Occipital lobe (tissue), 2 donors: ENCODE data around the gene RAB5A. TPM values are rescaled to one million over a fixed set of nuclear protein-coding genes. Genes with fewer than 3 reads are reported as not detected.
"Not testable (repeated sequence)": the region's sequence is repeated elsewhere in the genome, so short reads cannot be mapped to it uniquely, and the experiment has no call there.

Source experiments
- DNase-seq: peaks from one replicate; lab custom pipeline; 2025; lab: John Stamatoyannopoulos, UW
- total RNA-seq: library from RNA; depleted of rRNA; stranded (reverse); fragments of >200 nt; gene quantifications from one replicate; pipeline ENCODE4 v1.2.3, GENCODE V29; 2014

Gene RAB5A, protein sequence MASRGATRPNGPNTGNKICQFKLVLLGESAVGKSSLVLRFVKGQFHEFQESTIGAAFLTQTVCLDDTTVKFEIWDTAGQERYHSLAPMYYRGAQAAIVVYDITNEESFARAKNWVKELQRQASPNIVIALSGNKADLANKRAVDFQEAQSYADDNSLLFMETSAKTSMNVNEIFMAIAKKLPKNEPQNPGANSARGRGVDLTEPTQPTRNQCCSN
- 62.9 TPM for total RNA-seq

DNA sequence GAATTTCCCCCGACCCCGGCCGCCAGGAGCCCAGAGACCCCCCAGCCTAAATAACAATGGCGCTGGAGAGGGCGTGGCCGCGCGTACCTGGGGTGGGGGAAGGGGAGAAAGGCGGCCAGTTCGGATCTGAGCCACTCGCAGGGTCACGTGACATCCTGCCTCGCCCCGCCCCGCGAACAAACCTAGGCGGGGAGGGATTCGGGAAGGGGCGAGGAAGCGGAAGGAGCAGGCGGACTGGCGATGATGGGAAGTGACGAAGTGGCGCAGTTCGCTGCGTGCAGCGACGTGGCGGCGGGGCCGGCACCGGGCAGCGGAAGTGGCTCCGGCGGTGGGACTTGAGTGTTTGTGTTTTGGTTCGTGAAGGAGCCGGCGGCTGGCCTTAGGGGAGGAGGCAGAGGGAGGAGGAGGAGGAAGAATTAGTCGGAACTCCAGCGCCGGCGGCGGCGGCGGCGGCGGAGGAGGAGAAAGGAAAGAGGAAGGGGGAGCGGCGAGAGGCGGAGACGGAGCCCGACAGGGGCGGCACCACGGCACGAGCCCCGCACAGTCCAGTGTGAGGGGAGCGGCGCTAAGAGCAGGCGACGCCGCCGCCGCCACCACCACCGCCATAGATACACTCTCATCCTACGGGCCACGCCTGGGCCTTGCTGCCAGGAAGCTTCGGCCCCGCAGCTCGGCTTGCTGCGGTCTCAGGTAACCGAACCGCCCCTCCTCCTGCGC, at the start of gene RAB5A:
TSS of gene RAB5A (plus strand) at position 266 of the 717 bp plus-strand sequence. CDS start 3,802 bp downstream, outside the sequence.
- DNase-seq = peak; percentile 94

DNA sequence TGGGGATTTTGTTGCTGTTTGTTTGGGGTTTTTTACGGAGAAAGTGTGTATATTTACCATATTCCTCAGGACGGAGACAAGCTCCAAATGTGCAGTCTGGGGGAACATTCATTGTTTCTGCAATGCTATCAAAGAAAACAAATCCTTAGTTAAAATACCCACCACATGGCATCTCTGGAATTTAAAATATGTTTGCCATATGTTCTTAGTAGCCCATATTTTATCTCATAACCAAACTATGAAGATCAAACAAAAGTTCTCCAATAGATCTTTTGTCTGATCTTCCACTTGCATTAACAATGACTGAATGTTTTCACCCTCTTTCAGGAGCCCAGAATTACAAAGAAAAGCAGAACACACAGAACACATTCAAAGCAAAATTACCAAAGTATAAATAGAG, 48.2 kb upstream of the RAB5A start:
- DNase-seq = no peak

DNA sequence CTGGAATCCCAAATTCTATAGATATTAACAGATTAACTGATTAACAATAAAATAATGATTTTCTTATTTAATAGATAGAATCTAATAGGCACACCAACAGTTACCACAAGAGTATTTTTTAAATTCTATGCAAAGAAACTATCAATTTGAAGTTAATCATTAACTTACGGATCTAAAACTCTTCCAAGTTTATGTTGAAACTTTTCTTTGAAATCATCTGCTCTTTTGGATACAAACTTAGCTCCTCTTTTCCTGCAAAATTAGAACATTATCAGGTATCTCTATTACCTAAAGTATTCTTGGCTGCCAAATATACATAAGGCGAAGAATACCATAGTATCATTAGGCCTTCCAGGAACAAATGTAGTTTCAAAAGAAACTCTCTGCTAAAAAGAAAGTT, 47.6 kb upstream of the RAB5A start:
- DNase-seq = no peak

DNA sequence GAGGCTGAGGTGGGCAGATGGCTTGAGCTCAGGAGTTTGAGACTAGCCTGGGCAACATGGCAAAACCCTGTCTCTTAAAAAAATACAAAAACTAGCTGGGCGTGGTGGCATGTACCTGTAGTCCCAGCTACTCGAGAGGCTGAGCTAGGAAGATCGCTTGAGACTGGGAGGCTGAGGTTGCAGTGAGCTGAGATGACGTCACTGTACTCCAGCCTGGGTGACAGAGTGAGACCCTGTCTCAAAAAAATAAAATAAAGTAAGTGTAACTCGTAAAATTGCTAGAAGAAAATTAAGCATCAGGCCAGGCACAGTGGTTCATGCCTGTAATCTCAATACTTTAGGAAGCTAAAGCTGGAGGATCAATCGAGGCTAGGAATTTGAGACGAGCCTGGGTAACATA, 47.1 kb upstream of the RAB5A start:
- not testable (repeated sequence) for DNase-seq

DNA sequence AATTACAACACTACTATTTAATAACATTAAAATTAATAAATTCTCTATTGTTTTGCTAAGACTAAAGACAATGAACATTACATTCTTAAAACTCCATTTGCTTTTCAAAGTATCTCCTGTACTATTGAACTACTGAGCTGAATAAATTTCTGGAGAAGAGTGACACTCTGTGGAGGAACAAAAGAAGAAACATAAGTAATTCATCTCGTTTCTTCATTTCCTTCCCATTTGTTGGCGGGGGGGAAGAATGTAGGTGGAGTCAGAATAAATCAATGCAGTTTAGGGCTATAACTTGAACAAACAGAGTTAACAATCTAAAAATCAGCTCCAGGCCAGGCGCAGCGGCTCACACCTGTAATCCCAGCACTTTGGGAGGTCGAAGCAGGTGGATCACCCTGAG, 45.6 kb upstream of the RAB5A start:
- no peak for DNase-seq

DNA sequence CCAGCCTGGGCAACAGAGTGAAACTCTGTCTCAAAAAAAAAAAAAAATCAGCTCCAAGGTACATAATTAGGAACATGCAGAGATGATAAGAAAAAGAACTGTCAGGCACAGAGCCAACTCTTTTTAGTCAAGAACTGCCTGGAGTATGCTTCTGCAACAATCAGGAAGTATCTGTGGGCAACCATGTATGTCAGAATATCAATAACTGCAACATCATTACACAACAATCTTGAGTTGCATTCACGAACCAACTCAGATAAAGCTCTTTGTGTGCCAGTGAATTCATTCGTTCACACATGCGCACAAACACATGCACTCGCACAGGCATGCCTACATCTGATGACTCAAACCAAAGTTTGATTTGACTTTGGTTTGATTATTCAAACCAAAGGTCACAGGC, 45.0 kb upstream of the RAB5A start:
- DNase-seq = no peak

DNA sequence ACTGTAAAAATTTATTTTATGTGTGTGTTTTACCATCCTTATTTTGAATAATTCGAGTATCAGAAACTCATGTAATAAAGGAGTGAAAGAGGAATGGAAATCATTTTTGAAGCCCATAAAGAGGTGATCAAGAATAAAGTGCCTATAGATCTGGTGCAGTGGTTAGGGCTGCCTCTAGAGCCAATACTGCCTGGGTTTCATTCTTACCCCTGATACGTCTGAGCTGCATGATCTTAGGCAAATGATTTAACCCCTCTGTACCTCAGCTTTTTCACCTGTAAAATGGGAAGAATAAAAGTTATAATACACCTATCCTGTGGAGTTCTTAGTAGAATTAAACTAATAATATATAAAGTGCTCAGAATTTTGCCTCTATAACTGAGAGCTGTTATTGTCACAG, 43.2 kb upstream of the RAB5A start:
- no peak for DNase-seq

DNA sequence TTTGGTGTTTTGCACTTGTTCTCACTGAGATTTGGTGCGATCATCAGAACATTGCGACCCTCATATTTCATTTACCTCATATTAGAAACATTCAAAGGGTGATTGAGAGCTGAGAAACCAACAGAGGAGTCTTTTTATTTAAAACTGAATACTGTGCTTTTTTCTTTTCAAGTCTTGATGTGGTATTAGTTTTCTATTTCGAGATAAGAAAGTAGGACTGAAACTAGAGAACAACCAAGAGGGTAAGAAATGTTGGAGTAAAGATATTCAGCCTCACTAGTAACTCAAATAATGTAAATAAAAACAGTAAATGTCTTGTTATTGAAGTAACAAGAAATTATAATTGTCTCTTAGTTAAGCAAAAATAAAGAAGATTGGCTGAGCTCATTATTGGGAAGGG, 39.4 kb upstream of the RAB5A start:
- no peak for DNase-seq

DNA sequence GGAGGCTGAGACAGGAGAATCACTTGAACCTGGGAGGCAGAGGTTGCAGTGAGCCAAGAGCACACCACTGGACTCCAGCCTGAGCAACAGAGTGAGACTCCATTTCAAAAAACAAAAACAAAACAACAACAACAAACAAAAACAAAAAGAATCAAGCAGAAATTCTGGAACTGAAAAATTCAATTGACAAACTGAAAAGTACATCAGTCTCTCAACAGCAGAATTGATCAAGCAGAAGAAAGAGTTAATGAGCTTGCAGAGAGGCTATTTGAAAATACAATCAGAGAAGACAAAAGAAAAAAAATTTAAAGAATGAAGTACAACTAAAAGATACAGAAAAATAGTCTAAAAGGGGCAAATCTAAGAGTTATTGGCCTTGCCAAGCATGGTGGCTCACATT, 35.4 kb upstream of the RAB5A start:
- DNase-seq = no peak

DNA sequence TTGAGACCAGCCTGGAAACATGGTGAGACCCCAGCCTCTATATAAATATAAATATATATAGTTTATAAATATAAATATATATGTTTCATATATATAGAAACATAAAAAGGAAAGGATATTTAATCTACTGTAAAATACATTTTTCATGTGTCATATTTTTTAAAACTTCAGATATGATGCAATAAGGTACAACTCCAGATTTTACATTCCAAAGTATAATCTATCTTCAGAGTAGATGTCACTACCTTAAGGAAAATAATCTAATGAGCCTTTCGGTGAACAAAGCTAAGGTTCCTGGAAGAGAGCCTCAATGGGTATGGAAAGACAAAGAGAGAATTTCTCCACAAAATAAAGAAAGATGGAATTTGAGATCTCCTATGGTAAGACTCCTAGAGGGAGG, 29.7 kb upstream of the RAB5A start:
- DNase-seq = no peak

DNA sequence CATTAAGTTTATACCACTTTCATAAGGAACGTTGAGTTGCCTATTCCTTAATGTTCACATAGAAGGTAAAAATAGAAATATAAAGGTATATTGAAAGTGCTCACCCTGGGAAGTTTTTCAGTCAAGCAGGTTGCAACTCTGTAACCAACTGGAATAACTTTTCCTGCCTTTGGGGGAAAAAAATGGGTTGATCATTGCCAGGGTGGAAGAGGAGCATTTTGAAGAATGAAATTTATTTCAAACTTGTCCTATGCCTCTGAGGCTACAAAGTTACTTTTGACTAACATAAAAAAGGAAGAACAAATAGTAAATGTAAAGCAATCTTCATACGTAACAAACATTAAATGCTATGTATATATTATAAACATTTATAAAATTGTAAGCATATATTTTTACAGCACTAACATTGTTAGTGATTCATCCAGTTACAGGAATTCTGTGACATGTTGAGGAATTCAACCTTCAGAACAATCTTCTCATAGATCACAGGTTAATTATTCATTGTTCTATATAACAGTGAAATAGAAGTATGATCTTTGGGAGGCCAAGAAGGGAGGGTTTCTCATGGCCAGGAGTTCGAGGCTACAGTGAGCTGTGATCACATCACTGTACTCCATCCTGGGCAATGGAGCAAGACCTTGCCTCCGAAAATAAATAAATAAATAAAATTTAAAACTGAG, 26.4 kb upstream of the RAB5A start:
- no peak for DNase-seq

DNA sequence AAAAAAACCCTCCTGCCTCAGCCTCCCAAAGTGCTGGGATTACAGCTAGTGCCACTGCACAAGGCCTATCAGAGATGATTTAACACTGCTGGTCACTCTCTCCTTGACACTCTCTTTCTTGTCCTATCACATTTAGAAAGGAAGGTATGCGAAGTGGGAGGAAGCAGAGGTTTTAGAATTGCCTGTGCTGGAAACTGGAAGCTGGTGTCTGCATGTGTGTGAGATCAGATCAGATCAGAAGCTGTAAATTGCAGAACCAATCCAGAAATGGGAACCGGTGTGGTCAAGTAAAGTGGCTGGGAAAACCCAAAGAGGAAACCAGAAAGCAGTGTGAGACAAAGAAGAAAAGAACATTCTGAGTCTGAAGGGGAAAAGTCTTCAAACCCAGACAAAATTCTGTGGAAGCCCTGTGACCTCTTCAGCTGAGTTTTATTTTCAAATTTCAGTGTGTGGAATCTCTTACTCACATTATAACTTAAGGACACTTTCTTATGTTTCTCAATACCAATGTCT, 15.7 kb upstream of the RAB5A start:
- peak; percentile 0 for DNase-seq

DNA sequence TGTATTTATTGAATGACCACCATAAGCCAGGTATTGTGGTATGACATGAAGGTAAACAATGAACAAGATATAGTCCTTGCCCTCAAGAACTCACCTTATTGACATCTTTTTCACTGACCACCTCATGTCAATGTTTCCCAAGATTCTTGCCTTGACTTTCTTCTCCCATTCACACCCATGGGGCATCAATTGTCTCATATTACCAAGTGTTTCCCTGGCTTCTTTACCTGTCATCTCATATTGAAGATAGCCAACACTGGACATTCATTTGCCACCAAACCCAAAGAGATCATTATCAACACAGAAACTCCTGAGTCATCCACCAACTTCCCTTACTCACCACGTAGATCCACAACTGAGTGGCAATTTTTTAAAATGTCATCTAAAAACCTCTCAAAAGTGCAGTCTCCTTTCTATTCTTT, 15.1 kb upstream of the RAB5A start:
- no peak for DNase-seq

DNA sequence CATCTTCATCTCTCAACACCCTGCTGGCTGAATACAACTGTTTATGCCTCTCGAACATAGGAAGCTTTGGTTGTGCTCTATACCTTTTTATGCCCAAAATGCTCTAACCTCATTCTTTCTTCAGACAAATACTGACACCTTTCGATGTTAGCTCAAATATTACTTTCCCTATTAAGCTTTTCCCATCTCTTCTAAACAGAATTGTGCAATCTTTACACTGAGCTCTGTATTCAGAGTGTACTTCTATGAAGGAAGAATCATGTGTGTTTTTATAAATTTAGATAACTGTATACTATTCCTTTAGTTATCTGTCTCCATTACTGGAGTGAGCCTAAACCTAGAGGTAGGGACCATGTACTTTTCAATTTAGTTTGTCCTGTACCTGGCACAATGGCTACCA, 14.5 kb upstream of the RAB5A start:
- DNase-seq = no peak

DNA sequence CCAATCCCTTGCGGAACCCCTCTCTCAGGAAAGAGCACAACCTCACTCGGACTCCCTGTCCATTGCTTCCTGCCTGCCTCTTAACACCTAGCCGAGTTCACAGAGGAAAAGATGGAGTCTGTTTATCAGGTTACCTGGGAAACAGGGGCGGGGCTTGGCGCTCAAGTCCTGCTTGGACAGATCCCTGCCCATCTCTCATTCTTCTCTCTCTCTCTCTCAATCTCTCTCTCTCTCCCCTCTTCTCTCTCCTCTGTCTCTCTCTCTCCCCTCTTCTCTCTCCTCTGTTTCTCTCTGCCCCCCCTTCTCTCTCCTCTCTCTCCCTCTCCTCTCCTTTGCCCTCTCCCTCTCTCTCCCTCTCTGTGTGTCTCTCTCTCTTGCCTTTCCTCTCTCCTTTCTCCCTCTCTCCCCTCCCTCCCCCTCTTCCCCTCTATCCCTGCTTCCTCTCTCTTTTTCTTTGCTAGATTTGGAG, 12.8 kb upstream of the RAB5A start, which contains the start of gene EFHB:
TSS of gene EFHB (minus strand) at position 120 of the 469 bp plus-strand sequence. CDS start 199 bp downstream, outside the sequence.
- no peak for DNase-seq

DNA sequence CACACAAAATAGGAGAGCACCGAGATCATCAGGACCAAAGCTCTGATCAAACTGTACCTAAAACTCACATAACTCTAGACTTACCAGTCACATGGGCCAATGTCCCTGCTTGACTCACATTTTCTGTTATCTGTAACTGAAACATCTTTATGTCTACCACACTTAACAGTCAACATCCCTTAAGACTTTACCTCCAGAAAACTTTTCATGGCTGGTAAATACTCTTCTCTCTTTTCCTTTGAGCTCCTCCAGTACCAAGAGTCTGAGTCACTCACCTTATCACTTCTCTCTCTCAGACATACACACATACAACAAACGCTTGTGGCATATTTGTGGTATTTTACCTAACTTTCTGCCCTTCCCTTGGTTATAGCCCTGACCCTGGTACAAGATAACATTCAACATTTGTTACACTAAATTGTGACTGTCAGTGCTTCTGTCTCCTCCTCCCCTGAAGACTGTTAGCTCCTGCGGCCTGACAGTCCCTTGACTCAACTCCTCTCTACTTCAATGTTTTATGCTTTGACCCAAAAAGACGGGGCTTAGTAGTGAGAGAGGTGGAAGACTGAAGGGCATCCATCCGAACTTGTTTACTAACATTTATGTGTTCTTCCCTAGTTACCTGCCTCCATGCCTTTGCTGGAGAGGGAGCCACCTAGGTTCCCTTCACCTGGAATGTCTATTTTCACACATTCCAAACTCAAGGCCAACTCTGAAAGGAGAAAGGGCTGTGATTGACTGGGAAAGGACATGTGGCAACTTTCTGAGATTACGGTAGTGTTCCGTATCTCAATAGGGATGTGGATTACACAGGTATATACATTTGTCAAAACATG, 9.2 kb upstream of the RAB5A start:
- DNase-seq = no peak

DNA sequence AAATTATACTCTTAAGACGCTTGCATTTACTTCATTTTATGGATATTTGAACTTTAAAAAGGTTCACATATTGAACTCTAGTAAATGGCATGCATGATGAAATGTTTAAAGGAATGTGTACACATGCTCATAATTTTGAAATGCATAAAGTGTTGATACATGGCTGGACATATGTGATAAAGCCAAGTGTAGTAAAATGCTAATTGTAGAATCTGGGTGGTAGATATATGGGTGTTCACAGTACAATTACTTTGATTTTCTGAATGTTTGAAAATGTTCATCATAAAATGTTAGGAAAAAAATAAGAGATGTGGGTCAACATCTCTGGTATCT, 8.6 kb upstream of the RAB5A start:
- no peak for DNase-seq

DNA sequence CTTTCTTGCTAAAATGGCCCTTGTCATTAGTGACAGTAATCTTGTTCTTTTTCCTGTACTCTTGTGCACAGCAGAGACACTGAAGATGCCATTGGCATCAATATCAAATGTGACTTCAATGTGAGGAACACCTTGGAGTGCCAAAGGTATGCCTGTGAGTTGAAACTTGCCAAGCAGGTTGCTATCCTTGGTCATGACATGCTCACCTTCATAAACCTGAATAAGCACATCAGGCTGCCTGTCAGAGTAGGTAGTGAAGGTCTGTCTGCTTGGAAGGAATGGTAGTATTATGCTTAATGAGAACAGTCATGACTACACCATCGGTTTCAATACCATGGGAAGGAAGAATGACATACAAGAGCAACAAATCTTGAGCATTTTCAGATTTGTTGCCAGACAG, 6.3 kb upstream of the RAB5A start:
- no peak for DNase-seq

DNA sequence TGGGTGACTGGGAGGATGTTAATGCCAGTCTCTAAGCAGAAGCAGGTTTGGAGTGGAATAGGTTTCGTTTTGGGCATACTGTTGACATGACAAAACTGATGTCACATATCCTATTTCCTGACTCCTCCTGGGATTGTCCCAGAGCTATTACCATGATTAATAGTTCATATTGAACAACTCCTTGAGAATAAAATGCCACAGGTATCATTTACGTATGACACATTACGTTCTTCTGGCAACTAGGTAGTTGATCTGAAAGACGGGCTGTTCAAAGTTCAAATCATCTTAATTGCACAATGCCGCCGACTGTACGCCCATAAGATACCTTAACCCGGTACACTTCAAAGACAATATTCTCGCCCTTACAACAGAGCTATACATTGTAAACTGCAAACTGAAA, 1.4 kb upstream of the RAB5A start:
- no peak for DNase-seq

DNA sequence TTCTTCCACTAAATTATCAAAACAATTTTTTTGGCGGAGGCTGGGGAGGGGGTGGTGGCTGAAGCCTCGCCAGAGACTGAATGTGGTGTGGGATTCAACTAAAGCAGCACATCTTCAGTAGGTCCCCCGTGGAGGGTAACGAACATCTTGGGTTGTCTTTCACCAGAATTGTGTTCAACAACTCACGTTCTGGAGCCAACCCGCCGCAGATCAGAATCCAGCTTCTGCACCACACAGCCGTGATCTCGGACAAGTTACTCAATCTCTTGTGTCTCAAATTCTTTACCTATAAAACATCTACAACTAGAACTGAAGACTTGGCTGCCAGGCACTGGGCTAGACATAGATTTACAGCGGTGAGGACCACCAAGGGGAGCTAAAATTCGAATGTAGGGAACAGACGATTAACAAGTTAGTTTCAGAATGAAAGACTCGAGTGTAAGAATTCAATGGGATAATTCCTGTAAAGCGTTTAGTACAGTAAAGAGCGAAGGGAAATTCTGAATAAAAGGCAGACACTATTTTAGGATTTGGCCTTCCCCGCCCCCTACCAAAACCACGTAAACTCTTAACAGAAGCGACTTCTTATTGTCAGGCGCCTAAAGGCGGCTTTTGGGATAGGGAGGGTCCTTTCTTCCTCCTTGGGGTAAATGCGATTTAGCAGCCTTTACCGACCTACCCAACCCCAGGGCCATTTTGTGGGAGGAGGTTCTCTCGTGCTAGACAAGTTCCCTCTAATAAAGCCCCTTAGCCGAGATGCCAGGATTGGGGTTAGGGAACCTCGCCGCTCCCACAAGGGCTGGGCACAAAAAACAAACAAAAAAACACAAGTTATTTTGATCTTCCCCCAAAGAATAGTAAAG, 697 bp upstream of the RAB5A start:
- DNase-seq = no peak
